ENCODE data around the gene MUC6.

Gene MUC6

DNA sequence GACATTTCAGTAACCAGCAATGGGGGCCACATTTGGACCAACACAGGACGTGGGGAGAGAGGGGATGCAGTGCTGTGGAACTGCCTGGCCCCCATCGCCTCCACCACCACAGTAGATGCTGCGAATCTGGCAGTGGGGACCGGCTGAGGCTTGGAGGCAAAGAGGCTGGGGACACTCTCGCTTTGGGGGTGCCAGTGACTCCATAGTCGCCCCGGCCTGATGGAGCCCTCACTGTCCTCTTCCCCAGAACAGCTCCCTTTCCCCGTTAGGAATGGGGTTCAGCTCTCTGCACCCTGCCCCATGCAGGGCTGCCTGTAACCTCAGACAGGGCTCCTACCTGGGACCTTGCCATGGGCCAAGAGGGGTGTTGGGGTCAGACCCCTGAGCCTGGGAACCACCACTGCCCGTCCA is 36.3 kb upstream of the MUC6 start:
- no peak for DNase-seq

DNA sequence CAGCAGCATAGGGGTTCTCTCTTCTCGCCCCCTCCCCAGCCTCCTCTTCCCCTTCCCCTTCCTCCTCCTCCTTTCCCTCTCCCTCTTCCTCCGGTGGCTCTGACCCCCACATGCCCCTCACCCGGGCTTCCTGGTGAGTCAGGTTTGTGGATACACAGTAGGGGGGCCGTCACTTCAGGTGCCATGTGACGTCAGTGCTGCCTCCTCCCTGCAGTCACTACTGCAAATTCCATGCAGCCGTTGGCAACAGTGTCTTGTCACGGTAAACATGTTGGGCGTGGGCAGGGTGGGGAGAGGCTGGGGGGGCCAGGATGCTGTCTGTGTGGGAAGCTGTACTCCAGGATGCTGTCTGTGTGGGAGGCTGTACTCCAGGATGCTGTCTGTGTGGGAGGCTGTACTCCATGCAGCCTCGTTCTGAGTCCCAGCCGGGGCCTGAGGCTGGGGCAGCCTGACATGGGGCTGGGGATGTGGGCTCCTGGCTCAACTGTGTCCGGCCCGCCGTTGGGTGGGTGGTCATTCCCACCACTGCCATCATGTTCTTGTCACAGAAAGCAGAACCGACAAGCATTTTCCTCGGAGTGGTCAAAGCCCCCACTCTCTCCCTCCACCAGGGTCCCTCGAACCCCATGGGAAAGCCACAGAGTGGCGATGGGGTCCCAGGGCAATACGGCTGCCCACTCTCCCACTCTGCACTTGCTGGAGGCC is 35.8 kb upstream of the MUC6 start:
- no peak for DNase-seq

DNA sequence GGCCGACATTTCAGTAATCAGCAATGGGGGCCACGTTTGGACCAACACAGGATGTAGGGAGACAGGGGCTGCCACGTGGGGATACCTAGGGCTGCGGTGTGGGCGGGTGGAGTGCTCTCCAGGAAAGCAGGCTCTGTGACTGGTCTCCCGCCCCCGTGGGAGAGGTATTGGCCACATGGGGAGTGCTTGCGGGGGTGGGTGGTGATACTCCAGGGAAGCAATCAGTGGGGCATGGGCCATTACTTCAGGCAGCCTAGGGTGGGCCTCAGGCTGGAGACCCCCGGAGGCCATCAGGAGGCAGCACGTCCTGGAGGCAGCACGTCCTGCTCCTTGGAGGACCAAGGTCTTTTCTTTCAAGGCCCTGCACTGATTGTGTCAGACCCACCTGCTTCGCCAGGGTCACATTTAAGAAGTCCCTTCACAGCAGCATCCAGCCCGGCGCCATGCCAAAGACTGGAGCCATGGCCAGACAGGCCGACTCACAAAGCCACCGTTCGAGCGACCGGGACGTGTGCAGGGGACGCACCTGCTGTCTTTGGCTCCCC is 35.1 kb upstream of the MUC6 start:
- DNase-seq: no peak

GRCh38 chr11:1070594-1071462 is 34.3 kb upstream of the MUC6 start:
- no peak for DNase-seq

DNA sequence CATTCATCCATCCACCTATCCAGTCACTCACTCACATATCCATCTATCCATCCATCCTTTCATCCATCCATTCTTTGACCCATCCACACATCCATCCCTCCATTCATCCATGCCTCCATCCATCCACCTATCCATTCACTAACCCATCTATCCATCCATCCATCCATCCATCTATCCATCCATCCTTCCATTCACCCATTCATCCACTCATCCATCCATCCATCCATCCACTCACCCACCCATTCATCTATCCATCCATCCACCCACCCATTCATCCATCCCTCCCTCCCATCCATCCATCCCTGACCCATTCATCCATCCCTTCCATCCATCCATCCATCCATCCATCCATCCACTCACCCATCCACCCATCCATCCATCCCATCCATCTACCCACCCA is 33.2 kb upstream of the MUC6 start:
- no peak for DNase-seq

- no peak for DNase-seq
These were observed 31.4 kb upstream of the MUC6 start for GRCh38 chr11:1067812-1068496.

- no peak for DNase-seq
These were observed 27.6 kb upstream of the MUC6 start for GRCh38 chr11:1064167-1064566.

DNA sequence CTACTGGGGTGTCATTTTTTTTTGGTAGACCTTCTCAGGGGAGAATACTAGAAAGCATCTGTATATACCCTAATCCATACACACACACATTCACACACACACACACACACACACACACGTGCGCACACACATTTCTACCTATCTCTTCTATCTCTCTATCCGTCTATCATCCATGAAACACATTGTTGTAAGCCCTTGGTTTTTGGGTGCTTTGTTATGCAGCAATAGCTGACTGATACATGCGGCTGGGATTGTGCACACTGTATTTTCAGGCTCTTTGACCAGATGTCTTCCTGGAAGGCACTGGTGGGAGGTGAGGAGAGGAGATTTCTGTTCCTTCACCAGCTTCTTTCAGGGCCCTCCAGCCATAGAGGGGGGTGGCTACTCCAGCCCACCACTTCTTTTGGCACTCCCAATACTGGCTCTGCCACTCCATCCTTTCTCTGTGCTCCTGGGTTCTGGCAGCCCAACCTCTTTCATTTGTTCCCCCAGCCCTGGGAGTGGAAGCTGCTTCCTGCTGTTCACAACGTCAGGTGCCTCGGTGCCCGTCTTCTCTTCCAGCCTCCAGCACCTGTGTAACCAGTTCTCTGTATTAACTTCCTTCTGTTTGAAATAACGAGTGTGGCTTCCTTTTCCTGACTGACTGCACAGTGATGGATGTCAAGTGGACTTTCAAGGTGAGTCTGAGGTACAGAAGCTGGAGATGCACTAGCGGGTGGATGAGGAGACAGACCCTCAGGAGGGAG is 25.7 kb upstream of the MUC6 start:
- no peak for DNase-seq

DNA sequence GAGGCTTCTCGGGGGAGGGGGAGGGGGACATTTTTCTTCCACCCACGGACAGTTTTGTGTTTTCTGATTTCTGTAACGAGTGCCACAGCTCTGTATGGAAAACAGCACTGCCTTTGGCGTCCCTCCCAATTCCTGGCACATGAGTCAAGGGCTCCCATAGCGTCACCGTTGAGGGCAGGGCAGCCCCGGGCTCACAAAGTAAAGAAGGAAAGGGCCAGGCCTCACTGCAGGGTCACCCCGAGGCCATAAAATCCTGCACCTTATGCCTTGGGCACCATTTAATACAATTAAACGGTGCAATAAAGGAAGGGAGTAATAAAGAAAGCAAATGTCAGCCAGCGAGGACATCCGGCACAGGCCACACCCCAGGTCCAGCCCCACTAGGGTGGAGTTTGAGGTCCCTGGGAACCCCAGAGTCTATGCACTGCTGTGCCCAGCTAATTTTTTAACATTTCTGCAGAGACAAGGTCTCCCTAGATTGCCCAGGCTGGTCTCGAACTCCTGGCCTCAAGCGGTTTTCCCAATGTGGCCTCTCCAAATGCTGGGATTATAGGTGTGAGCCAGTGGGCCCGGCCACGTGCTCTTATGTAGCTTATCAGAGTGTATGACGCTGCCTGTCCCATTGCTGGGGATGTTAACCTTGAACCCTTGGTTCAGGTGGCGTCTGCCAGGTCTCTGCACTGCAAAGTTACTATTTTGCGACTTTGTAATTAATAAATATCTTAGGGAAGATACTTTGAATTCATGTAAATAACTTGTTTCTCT is 24.5 kb upstream of the MUC6 start:
- no peak for DNase-seq

DNA sequence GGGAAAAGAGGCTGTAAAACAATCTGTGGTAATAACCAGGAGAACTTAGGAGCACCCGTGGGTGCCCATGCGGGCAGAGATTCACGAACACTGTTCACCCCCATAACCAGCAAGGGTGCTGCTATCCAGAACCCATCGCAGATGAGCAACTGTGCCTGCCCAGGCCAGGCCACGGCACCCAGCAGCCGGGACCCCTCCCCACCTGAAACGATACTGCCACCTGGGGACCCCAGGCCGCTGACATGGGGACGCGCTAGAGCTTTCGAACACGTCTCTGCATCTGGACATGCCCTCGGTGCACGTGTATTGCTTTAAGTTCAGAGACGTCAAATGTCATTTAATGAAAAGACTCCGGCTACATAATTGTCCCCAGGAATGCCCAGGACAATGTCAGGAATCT is 23.9 kb upstream of the MUC6 start:
- no peak for DNase-seq

GRCh38 chr11:1059759-1060158 is 23.2 kb upstream of the MUC6 start:
- DNase-seq: no peak

DNA sequence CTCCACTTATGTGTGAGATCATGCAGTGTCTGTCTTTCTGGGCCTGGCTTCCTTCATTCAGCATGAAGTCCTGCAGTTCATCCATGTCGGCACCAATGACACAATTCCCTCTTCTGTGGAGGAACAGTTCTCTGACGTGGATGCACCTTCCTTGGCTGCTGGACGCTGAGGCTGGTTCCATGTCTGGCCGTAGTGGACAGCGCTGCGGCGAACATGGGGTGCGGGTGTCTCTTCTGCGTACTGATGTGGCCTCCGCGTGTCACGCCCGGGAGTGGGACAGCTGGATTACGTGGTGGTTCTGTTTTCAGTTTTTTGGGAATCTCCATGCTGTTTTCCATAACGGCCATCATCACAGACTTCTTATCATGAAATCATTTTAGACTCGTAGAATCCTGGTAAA is 21.3 kb upstream of the MUC6 start:
- DNase-seq: no peak

DNA sequence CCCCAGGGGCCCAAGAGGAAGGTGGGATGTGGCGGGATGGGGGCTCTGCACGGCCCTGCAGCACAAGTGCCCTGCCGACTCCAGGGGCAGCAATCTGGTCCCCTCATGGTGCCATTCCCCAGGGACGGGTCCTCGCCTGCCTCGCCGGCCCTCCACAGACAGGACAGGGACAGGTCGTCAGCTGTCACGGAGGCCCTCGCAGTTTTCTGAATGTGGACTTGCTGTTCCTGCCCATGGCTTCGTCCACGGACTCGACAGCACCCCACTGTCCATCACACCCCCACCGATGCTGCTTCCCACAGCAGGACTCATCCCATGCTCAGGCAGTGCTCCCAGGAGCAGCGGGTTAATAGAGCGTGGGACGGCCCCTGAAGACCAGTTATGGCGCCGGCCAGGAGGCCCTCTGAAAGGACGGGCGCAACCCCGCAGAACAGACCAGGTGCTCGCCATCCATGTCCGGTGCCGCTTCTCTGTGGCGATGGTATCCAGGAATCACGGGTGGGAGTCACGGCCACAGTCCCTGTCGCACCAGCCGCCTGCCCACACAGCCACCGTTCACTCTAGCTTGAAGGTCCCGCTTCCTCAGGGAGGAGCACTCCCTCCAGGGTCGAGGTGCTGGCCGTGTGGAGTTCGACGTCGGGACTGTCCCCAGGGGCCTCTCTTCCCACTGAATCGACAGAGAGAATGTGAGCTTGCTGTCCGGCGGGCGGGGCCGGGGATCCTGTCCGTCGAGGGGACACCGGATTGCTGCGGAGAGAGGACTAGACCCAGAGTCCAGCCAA is 19.7 kb upstream of the MUC6 start:
- DNase-seq: no peak

DNA sequence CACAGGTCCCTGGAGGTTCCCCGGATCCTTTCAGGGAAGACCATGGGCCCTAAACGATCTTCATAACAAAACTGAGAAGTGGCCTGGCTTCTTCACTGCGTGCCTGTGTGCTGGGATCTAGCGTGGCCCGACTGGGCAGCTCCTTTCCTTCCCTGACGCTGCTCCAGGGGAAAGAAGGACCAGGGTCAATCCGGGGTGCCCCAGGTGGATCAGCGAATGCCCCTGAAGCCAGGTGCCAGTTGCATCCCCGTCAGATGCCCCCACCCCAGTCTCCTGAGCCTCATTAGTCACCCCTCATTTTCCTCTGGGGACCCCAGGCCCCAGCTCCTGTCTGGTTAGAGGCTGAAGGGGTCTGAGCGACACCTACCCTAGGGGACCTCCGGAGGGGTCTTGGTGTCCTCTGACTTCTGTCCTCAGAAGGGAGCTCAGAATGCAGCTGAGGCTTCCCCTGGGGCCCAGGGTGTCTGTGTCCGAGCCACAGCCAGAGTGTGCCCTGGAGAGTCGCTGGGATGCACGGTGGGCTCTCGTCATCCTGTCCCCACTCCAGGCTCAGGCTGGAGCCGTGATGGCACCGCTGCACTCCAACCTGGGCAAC is 18.7 kb upstream of the MUC6 start:
- no peak for DNase-seq

- DNase-seq: no peak
These were observed 17.9 kb upstream of the MUC6 start for GRCh38 chr11:1054143-1055108.

DNA sequence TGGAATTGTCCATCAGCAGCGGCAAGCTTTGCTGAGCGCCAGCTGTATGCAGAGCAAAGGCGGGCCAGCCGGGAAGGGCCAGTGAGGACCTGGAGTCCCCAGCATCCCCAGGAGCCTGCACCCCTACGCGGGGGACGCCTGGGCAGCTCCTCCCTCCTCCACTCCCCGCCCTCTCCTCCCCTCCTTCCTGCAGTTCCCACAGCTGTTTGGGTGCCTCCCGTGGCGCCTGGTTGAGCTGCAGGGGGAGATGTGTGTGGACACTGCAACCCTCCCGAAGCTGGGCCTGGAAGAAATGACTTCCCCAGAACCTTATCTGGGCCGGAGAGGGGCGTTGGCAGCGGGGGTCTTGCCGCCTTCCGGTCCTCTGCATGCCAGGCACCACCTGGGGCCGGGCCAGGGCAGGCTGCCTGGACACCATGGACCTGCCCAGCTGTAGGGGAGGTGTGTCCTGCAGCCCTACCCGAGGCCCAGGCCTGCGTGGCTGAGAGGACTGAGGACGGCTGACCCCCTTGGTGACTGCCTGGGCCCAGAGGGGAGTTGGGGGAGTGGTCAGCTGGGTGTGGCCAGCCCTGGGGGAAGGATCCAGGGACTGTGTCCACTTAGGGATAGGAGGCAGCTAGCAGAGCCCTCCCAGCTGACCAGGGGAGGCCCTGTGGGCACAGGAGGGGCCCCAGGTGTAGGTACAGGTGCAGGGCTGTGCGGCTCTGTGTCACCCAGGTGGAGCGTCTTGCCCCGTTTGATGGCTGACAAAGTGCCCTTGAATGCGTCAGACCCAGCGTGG is 16.8 kb upstream of the MUC6 start:
- DNase-seq: no peak

DNA sequence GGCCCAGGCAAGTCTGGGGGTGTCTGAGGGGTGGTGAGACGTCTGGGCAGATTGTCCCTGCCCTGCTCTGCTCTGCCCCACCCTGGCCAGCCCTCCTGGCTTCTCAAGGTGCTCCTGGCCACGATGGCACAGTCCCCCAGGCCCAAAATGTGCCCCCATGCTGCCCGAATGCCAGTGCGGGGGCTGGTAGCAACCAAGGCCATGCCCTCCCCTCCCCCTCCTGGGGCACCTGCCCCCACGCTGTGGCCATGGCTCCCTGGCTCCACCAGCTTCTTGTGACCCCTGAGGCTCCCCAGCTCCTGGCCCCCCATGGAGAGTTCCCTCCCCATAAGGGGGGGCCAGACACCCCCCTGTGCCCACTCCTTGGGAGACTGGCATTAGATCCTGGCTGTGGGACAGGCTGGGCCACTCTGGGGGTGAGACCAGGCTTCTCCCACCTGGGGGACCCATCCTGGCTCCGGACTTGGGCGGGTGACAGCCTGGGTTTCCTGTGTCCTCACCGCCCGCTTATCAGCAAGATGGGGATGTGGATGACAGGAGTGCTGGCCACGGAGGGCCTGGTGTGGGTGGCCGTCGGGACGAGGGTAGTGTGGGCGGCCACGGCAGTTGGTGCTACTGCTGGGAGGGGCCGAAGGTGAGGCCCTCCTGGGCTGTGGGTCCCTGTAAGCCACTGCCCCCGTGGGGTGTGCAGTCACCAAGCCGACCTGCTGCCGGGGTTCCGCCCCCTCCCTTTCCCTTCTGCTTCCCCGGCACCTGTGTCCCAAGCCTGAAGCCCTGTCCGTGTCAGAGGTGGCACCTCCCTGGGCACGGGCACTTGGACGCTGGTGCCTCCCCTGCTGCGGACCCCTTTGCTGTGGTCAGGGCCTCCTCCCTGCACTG is 15.9 kb upstream of the MUC6 start:
- no peak for DNase-seq
